HG03469 (cell line): Measurements from ENCODE around the gene PAMR1.

ENCODE experiments used
- ATAC-seq: cut with Tn5 transposase; IDR thresholded peaks from one replicate; pipeline ENCODE4 v1.9.1; 2021; ENCODE audit warnings: mild to moderate bottlenecking, moderate library complexity, moderate number of reproducible peaks; ENCODE audit not compliant: unreplicated experiment

The PAMR1 gene

GRCh38 chr11:35463331-35463751, 62.1 kb downstream of the PAMR1 start:
- ATAC-seq = no peak

- ATAC-seq = no peak
Measured at GRCh38 chr11:35461917-35462538, 63.4 kb downstream of the PAMR1 start.

DNA sequence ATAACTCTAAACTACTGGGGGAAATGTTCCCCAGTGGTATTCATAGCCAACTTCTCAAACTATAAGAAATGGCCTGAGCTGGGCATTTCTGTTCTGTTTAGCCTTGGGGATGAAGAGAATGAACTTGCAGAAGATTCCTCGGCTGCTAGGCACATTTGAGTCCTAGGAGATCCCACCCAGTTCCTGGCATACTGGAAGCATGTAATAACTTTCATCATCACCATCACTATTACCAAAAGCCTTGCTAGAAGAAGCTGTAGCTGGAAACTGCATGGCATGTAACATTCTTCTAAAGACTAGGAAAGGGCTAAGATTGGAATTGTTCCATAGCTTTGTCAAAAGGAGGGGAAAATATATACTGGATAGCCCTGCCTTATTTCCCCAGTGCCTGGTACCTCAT, 65.9 kb downstream of the PAMR1 start:
- no peak for ATAC-seq

- ATAC-seq = no peak
Measured at GRCh38 chr11:35458846-35459245, 66.6 kb downstream of the PAMR1 start.

GRCh38 chr11:35454362-35454761, 71.1 kb downstream of the PAMR1 start:
- no peak for ATAC-seq

DNA sequence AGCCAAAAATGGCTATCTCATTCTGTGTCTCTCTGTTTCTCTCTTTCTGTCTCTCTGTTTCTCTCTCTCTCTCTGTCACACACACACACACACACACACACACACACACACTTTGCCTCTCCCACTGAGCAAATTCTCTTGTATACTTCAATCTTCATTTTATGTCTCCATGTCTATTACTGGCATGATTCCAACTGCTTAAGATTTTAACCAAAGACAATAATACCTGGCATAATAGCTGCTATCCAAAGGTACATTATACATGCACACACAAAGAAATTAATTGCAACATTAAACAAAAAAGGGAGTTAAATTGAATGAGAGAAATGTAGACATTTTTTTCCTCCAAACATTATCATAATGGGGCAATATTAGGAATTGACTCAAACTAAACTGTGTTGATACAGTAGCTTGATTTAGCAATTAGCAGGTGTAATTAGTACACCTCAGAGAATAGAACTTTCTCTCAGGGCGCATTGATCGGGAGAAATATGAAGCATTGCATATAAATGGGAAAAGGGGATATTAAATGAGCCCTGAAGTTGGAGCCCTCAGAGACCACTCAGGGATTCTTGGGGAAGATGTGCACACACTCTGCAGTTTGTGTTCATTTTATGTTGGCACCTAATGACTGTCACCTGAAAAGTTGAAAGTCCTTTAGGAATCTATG, 88.7 kb downstream of the PAMR1 start:
- ATAC-seq = no peak

DNA sequence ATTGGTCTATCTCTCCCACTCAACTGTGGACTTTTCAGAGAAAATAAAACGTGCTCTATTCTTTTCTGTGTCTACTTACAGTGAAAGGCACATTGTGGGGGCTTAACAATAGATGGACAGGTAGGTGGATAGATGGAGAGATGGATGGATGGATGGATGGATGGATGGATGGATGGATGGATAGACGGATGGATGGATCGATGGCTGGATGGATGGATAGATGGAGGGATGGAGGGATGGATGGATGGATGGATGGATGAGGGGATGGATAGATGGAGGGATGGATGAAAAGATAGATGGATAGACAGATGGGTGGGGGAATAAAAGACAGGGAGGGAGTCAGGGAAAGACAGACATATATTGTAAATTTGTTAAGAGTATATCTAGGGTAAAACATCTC, 91.8 kb downstream of the PAMR1 start:
- no peak for ATAC-seq

DNA sequence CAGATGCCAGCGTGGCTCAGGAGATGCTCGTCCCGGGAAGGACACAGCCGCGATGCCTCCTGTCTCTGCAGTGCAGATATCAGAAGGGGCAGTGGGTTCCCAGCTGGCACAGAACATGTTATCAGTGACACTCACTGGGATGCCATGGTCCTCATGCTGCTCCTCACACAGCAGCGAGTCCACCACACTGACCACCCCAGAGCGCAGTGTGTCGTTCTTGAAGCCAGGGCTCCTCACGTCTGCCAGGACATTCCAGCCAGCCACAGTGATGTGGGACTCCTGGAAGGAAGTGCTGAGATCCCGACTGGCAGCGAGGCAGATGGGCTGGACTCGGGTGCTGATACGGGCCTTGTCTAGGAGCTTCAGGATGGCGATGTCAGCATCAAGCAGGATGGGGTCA, 93.0 kb downstream of the PAMR1 start:
- no peak for ATAC-seq

DNA sequence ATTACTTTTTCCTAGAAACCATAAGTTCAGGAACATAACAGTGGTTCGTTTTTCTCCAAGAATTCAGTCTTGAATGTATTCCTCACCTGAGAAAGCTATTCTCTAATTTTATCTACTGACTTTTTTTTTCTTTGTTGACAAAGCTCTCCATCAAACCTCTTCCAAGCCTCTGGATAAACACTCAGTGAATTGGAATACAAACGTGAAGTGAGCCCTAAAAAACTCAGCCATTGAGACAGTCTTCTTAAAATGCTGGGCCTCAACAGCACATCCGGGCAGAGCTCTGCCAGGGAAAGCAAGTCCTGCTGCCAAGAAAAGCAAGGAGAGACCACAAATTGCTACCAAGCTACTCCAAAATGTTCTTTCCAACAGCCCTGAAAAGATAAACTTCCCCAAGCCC, 98.3 kb downstream of the PAMR1 start:
- no peak for ATAC-seq

- ATAC-seq = no peak
Measured at GRCh38 chr11:35426351-35426750, 99.1 kb downstream of the PAMR1 start.

- no peak for ATAC-seq
Measured at GRCh38 chr11:35425603-35426212, 99.7 kb downstream of the PAMR1 start.

DNA sequence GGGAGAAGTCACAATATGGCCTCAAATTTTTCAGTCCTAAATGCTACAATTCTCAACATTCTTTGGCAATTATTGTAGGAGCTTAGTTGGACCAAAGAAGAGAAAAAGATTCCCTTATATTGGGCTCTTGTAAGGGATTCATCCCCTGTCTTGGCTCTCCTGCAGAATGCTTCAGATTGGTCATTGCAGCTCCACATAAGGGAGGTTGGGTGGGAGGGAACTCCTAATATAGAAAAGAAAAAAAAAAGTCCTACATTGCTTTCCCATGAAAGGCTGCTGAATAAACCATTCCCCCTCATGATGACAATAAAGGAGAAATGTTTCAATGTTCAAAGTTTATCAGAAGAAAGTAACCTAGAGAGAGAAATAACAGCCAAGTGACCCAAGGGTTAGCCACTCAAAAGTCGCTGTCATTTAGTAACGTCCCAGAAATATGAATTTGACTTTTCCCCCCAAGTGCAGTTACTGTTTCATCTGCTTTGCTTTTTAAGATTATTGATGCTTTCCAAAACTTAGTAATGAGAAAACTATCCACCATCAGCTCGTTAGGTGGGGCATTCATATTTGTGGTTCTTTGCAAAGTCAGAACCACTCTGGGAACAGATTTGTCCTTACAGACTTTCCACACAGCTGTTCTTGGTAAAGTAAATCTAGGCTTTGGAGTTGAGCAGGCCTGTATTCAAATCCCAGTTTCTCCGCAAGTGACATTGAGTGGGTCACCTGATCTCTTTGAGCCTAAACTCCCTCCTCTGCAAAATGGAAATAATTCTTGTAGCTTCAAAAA, 101.1 kb downstream of the PAMR1 start:
- no peak for ATAC-seq

GRCh38 chr11:35420371-35420770, 105.0 kb downstream of the PAMR1 start:
- ATAC-seq = no peak

- no peak for ATAC-seq
Measured at GRCh38 chr11:35419830-35420333, 105.5 kb downstream of the PAMR1 start.

- no peak for ATAC-seq
Measured at GRCh38 chr11:35419184-35419829, 106.1 kb downstream of the PAMR1 start, which contains the start of gene SLC1A2. Gene SLC1A2, minus strand, starts transcription at chr11:35419558. Its CDS starts 592 bp downstream, at chr11:35418966.

DNA sequence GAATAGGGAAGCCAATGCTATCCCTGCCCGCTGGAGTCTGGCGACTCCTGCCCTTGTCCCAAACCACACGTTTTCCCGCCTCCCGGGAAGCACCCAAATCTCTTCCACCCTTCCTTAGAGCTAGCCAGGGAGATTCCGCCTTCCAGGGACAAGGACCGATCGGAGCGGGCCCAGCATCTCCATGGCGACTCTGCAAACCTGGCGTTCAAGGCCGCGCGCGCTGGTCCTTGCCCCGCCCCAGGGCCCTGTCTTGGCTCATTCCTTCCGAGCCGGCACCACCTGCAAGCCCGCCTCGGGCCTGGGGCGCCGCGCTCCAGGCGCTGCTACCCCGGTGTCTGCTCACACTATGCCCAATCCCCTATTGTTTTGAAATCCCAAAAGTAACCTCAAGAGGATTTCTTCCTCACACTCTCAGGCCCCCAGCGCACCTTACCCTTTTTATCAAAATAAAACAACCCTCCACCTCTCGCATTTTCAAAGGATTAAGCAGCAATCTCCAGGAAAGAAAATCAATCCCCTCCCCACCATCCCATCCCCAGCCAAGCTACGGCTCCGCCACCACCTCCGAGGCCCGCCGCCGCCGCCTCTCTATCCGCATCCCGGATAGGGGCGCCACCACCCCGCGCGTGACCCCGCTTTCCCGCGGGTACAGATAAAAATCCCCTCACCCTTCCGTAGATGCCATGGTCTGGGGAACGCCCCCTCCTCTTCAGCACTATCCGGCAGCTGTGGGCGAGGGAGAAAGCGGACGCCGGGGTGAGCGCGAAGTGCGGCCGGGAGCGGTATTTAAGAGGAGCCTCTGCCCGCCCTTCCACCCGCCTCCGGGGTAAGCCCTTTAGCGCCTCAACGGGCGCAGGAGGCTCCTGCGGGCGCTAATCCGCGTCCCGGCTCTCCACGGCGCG, 106.9 kb downstream of the PAMR1 start:
- ATAC-seq = no peak

GRCh38 chr11:35415487-35415886, 109.9 kb downstream of the PAMR1 start:
- no peak for ATAC-seq

GRCh38 chr11:35414776-35415175, 110.6 kb downstream of the PAMR1 start:
- no peak for ATAC-seq

GRCh38 chr11:35414311-35414710, 111.1 kb downstream of the PAMR1 start:
- ATAC-seq = no peak

DNA sequence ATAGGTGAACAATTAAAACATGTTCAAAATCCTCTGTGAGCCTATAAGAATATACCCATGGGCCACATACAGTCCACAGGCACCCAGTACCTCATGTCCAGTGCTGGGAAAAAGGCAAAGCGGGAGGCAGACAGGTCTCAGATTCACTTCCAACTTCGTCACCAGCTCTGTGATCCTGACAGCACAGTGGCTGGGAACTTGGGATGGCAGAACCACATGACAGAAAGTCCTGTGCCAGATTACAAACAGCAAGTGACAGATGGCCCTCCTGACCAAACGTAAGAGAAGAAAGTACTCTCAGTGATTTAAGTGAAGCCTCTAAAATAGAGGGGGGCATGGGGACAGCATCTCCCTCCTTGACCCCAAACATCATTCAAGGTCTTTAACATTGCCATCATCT, 111.8 kb downstream of the PAMR1 start:
- no peak for ATAC-seq
